Esophagus squamous epithelium (tissue), 5 donors: ENCODE results near the gene DUSP9. TPM values are rescaled to one million over a fixed set of nuclear protein-coding genes. Genes with fewer than 3 reads are reported as not detected.
A peak's percentile ranks its signal among the peaks of the same experiment; 100 is the strongest.

Experiments used
- DNase-seq: peaks from one replicate; lab custom pipeline; 2025; lab: John Stamatoyannopoulos, UW
- H3K27ac ChIP-seq, 4 donors: fragments of 200-600 bp; sonication (generic); one replicate each; pipeline ENCODE4 v1.5.1; 2016 to 2019; ENCODE audit warnings: mild to moderate bottlenecking in 1 of 4
- H3K27me3 ChIP-seq, 4 donors: fragments of 200-600 bp; sonication (generic); 1 replicate in 3 of 4; 2 replicates in 1 of 4; pipeline versions ENCODE4 v1.5.1 to v1.6.0; 2017 to 2021; ENCODE audit warnings: antibody characterized with exemption in 1 of 4
- H3K36me3 ChIP-seq, 3 donors: fragments of 200-600 bp; sonication (generic); one replicate each; pipeline ENCODE4 v1.5.1; 2016 to 2019
- H3K4me1 ChIP-seq, 3 donors: fragments of 200-600 bp; sonication (generic); one replicate each; pipeline ENCODE4 v1.5.1; 2017 to 2019
- H3K4me3 ChIP-seq, 4 donors: fragments of 200-600 bp; sonication (generic); 1 replicate in 3 of 4; 2 replicates in 1 of 4; pipeline ENCODE4 v1.5.1; 2016 to 2019; ENCODE audit warnings: mild to moderate bottlenecking in 2 of 4, moderate library complexity in 1 of 4
- H3K9me3 ChIP-seq, 3 donors: fragments of 200-600 bp; sonication (generic); one replicate each; pipeline ENCODE4 v1.5.1; 2016 to 2019
- CTCF ChIP-seq, 6 experiments: fragments of 450-650 bp in 4 of 6; fragments of 200-600 bp in 2 of 6; sonication (generic) in 2 of 6; IDR thresholded peaks; one replicate each; pipeline ENCODE4 v1.5.1; 2016 to 2019; ENCODE audit warnings: antibody characterized with exemption in 6 of 6, mild to moderate bottlenecking in 4 of 6, moderate library complexity in 4 of 6
- POLR2A ChIP-seq, 4 donors: fragments of 450-650 bp; IDR thresholded peaks; one replicate each; pipeline ENCODE4 v1.6.1; 2017; ENCODE audit warnings: antibody characterized with exemption in 4 of 4, mild to moderate bottlenecking in 4 of 4, moderate library complexity in 3 of 4
- WGBS, 2 donors: methylation state at CpG; one replicate each; pipeline ENCODE4 v1.1.5; 2018; 5-methylcytosine and 5-hydroxymethylcytosine counted together
- intact Hi-C: fragments of 100-400 bp; cut with DNase I; formaldehyde crosslinking; loops from one replicate; pipeline ENCODE4 v1.15.0; 2022
- total RNA-seq, 4 donors: library from RNA; depleted of rRNA; stranded (reverse); fragments of >200 nt; gene quantifications; one replicate each; pipeline ENCODE4 v1.1.0, GENCODE V29; 2016
- donor health status: DM: yes; HTN: yes; CAD: no.

Gene DUSP9
- total RNA-seq, 4 donors from 2014 or later, result 0.38 to 4.0 (median 1.3) TPM

- no peak for DNase-seq
- Histone ChIP-seq H3K9me3 (no peaks in the 10 kb centered on the region), H3K4me1 (peaks cover 0 to 13% (median 4%) of the 10 kb centered on the region in 3 donors), H3K36me3 (no peaks in the 10 kb centered on the region), H3K4me3 (no peak overlapping the region), H3K27ac (no peak overlapping the region), H3K27me3 (peaks cover 0 to 13% (median 0%) of the 10 kb centered on the region in 4 donors)
- 78 to 82% methylated on average over 14 to 15 of the region's 23 CpGs for WGBS, 2 donors
- intact Hi-C loops, result no loop called here
- TF ChIP-seq POLR2A (IDR thresholded peaks at IDR 0.05) (no peak), CTCF (IDR thresholded peaks at IDR 0.05) (no peak)
Measured at GRCh38 chrX:153606503-153606902, 40.5 kb upstream of the DUSP9 start.

GRCh38 chrX:153608376-153608775 lies 38.6 kb upstream of the DUSP9 start:
- peaks cover 0 to 13% (median 4%) of the 10 kb centered on the region in 3 donors for H3K4me1 ChIP-seq
- no peak overlapping the region for H3K4me3 ChIP-seq
- TF ChIP-seq CTCF (IDR thresholded peaks at IDR 0.05), result no peak
- no peak for TF ChIP-seq POLR2A (IDR thresholded peaks at IDR 0.05)
- no peaks in the 10 kb centered on the region for H3K9me3 ChIP-seq
- 52 to 90% methylated on average over 2 of the region's 2 CpGs for WGBS, 2 donors
- intact Hi-C loops, result no loop called here
- DNase-seq, result no peak
- H3K27ac ChIP-seq, result no peak overlapping the region
- H3K27me3 ChIP-seq, result peaks cover 0 to 17% (median 0%) of the 10 kb centered on the region in 4 donors
- no peaks in the 10 kb centered on the region for H3K36me3 ChIP-seq

GRCh38 chrX:153608806-153609205 lies 38.2 kb upstream of the DUSP9 start:
- Histone ChIP-seq H3K4me1 (peaks cover 0 to 13% (median 4%) of the 10 kb centered on the region in 3 donors), H3K27ac (no peak overlapping the region), H3K27me3 (peaks cover 0 to 21% (median 0%) of the 10 kb centered on the region in 4 donors), H3K4me3 (no peak overlapping the region), H3K9me3 (no peaks in the 10 kb centered on the region), H3K36me3 (no peaks in the 10 kb centered on the region)
- 52 to 53% methylated on average over 4 of the region's 4 CpGs for WGBS, 2 donors
- TF ChIP-seq POLR2A (IDR thresholded peaks at IDR 0.05), result no peak
- TF ChIP-seq CTCF (IDR thresholded peaks at IDR 0.05), result no peak
- intact Hi-C loops, result no loop called here
- DNase-seq, result no peak

DNA sequence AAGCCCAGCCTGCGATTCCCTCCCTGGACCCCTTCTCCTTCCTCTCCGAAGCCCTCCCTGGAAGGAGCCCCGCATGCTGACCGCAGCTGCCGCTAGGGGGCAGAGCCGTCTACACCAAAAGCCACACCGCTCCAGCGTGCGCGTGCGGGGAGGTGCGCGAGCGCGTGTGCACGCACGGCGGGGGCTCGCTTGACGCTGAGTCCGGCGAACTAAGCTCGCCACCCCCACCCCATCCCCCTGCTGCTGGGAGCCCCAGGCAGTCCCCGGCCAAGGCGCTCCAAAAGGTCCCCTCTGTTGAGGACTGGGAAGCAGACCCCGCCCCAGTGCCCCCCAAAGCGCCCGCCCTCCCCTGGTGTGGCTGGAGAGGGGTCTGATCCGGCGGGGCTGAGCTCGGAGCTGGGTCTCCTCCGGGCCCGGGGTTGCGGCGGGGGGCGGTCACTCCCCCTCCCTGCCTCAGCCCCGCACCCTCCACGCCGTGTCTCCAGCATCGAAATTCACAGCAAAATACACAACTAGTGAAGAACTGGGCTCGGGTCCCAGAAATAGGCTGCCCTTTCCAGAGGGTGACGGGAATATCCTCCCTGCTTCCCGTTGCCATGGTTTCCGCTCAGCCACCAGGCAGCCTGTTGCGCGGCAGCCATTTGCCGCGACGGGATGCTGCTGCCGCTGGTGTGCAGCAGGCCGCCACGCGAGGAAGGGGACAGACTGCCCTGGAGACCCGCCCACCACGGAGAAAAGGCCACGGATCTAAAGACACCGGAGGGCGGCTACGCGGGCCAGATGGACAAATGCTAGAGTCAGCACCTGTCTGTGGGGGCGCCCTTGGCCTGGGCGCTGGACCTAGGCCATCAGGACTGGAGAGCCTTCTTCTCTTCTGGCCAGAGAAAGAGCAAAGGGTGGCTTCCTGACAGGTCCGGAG lies 36.8 kb upstream of the DUSP9 start:
- WGBS, 2 donors, result 22% methylated on average over 4 of the region's 63 CpGs; no CpG with 5 or more reads in 1 of the 2 donors
- no peak for DNase-seq
- Histone ChIP-seq H3K4me1 (peaks cover 0 to 13% (median 4%) of the 10 kb centered on the region in 3 donors), H3K27me3 (peaks cover 0 to 31% (median 0%) of the 10 kb centered on the region in 4 donors), H3K27ac (no peak overlapping the region), H3K4me3 (peak overlapping the region; percentile 10 to 61 (median 42)), H3K36me3 (no peaks in the 10 kb centered on the region), H3K9me3 (no peaks in the 10 kb centered on the region)
- TF ChIP-seq CTCF (IDR thresholded peaks at IDR 0.05) (peak; percentile 57 to 77 (median 64)), POLR2A (IDR thresholded peaks at IDR 0.05) (no peak)
- intact Hi-C loops, result no loop called here

- H3K27me3 ChIP-seq, result peaks cover 0 to 37% (median 0%) of the 10 kb centered on the region in 4 donors
- H3K27ac ChIP-seq, result no peak overlapping the region
- no peak for DNase-seq
- intact Hi-C loops, result no loop called here
- WGBS, 2 donors, result 60 to 79% methylated on average over 1 to 3 of the region's 9 CpGs
- no peak overlapping the region for H3K4me3 ChIP-seq
- no peaks in the 10 kb centered on the region for H3K9me3 ChIP-seq
- TF ChIP-seq POLR2A (IDR thresholded peaks at IDR 0.05) (no peak), CTCF (IDR thresholded peaks at IDR 0.05) (no peak)
- H3K4me1 ChIP-seq, result peaks cover 0 to 13% (median 4%) of the 10 kb centered on the region in 3 donors
- H3K36me3 ChIP-seq, result no peaks in the 10 kb centered on the region
Measured at GRCh38 chrX:153610836-153611213, 36.2 kb upstream of the DUSP9 start.
